Activated CD8-positive, alpha-beta memory T cell treated with anti-CD3 and anti-CD28 coated beads for 1 hour (primary cell): ENCODE results near the gene ZNF467.

Source experiments
- DNase-seq, 2 donors: peaks; one replicate each; pipeline ENCODE4 v3.0.0-alpha.2; 2020; ENCODE audit warnings: low read depth in 1 of 2; ENCODE audit errors: extremely low read depth in 1 of 2

Gene ZNF467

DNA sequence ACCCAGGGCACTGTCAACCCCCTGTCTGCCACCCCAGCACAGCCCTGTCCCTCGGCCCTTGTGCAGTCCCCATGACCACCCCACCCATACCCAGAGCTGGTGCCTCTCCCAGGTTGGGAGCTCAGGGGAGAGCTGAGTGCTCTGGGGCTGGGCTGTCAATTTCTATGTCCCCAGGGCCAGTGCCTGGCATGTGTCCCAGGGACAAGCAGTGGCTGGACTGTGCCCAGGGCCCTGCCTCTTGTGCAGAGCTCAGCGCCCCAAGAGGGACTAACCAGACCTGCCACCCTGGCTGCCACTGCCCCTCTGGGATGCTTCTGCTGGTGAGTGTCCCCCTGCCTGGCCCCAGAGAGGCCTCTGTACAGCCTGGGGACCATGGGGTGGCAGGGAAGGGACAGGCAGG is 35.8 kb upstream of the ZNF467 start:
- no peak for DNase-seq

DNA sequence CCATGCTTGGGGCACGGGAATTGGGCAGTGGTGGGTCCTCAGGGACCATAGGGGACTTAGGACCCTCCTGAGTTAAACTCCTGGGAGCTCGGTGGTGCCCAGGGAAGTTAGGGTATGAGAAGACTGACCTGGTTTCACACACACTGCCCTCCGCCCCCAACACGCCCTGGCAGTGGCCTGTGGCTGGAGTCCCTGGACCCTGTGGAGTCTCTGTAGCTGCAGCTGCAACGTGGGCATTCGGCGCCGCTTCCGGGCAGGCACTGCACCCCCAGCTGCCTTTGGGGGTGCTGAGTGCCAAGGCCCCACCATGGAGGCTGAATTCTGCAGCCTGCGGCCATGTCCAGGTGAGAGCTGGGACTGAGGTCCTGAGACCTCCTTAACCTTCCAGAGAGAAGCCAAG is 34.9 kb upstream of the ZNF467 start:
- no peak for DNase-seq

DNA sequence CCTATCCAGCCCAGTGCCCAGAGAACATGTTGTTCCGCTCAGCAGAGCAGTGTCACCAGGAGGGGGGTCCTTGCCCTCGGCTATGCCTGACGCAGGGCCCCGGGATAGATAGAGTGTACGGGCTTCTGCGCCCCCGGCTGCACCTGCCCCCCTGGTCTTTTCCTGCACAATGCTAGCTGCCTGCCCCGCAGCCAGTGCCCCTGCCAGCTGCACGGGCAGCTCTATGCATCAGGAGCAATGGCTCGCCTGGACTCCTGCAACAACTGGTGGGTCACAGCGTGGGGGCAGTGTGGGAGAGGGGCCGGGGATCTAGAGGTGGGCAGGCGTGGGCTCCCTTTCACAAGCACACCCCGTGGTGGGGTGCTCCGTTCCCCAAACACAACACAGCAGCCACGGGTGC is 33.3 kb upstream of the ZNF467 start:
- no peak for DNase-seq

DNA sequence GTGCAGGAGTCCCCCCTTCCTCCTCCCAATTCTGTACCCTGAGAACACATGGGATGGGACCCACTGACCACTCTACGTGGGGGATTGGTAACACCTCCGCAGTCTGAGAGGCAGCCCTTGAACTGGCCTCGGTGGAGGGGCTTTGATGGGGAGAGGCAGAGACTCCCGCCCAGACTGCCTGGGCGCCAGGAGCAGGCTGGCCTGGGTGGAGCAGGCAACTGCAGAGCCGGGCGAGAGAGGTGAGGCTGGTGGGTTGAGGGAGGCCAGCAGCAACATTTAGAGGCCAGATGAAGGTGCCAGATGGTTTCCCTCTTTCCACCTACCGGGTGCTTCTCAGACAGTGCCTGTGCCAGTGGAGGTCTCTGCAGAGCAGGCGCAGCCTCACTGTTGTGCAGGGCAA is 30.7 kb upstream of the ZNF467 start:
- DNase-seq, result no peak

DNA sequence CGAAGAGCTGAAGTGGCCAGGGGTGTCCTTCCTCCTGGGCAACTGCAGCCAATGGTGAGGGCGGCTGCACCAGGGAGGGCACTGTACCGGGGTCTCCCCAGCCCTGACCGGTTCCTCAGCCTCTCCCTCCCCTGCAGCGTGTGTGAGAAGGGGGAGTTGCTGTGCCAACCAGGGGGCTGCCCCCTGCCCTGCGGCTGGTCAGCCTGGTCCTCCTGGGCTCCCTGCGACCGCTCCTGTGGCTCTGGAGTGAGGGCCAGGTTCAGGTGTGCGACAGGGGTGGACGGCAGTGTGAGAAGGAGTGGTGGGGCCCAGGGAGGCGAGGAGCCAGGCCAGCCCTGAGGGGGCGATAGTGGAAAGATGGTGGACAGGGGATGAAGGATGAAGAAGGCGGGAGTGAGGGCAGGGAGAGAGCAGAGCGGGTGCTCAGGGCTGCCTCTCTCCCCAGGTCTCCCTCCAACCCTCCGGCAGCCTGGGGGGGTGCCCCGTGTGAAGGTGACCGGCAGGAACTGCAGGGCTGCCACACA is 30.2 kb upstream of the ZNF467 start:
- DNase-seq, result no peak

DNA sequence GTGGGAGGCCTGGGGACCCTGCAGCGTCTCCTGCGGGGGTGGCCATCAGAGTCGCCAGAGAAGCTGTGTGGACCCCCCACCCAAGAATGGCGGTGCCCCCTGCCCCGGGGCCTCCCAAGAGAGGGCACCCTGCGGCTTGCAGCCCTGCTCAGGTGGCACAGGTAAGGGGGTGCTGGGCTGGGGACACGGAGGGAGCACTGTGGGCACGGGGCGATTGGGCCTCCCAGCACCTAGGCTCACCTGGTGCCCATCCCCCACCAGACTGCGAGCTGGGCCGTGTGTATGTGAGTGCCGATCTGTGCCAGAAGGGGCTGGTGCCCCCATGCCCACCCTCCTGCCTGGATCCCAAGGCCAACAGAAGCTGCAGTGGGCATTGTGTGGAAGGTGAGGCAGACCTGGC is 29.6 kb upstream of the ZNF467 start:
- DNase-seq, result no peak

DNA sequence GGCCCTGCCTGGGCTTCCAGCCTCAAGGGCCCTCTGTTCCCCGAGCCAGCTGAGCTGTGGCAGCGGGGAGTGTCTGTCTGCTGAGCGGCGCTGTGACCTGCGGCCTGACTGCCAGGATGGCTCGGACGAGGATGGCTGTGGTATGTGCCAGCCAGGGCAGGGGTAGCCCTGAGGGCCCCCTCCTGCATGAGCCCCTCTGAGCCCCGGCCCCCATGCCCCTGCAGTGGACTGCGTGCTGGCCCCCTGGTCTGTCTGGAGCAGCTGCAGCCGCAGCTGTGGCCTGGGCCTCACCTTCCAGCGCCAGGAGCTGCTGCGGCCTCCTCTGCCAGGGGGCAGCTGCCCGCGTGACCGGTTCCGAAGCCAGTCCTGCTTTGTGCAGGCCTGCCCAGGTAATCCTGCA is 28.4 kb upstream of the ZNF467 start:
- DNase-seq, result no peak

DNA sequence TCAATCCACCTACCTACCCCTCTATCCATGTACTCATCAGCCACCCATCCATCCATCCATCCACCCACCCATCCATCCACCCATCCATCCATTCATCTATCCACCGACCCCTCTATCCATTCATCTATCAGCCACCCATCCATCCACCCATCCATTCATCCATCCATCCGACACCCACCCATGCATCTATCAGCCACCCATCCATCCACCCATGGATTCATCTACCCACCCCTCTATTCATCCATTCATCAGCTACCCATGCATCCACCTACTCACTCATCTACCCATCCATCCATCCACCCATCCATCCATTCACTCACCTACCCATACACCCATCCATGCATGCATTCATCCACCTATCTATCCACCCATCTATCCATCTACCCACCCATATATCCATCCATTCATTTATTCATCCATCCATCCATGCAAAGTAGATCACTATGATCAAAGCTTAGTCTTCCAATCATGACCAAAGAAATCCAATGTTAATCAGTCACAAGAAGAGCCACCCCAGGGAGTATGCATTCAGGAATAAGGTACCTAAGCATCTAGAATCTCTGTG is 27.7 kb upstream of the ZNF467 start:
- DNase-seq, result no peak

DNA sequence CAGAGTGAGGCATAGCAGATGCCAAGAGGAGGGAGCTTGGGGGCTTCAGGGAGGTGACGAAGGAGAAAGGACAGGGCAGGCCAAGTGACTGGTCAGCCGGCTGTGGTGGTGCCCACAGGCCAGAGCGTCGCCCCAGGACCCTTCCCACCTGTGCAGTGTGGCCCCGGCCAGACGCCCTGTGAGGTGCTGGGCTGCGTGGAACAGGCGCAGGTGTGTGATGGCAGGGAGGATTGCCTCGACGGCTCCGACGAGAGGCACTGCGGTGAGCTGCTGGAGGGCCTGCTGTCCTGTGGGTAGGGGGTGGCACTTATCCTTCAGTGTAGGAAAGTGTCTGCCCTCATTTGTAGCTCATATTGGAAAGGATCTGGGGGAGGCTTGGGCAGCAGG is 26.8 kb upstream of the ZNF467 start:
- no peak for DNase-seq

DNA sequence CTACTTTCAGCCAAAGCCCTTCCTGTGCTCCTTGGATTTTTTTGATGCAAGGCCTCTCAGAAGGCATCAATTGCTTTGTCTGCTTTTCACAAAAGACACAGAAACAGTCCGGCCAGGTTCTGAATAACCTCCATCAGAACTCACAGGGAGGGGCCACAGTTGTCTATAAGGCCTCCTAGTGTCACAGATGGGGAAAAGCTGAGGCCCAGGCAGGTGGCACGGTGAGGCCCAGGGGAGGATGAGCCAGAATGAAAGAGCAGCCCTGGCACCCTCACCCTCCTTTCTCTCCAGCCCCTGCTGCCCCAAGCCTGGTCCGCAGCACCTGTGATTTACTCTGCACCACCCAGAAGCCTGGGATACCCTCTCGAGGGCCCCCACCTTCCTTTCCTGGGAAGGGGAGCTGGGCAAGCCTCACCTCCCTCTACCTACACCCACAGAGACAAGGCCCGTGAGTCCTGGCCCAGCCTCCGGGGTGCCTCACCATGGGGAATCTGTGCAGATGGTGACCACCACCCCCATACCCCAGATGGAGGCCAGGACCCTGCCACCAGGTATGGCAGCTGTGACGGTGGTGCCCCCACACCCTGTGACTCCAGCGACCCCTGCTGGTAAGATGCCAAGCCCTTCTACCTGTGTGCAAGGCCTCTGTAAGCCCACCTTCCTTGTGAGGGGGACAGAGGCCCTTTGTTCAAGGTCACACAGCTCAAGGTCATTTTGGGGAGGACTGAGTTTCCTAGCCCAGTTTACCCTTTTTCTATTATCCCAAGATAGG is 26.2 kb upstream of the ZNF467 start:
- DNase-seq, result peak; percentile 21 to 49

DNA sequence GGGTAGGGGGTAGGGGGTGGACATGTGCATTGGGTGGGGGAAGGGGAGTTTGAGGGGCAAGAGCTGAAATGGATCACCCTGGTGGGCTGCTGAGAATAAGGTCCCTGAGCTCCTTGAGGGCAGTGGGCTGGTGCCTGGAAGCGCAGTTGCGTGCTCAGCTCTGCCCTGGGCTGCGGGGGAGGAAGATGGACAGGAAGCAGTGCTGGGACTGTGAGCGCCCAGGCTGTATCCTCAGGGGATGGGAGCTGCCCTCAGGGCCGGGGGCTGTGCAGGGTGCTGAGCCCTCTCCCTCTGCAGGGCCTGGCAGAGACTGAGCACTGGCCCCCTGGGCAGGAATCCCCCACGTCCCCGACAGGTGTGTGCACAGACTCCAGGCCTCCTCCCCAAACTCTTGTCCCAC is 24.4 kb upstream of the ZNF467 start:
- no peak for DNase-seq

DNA sequence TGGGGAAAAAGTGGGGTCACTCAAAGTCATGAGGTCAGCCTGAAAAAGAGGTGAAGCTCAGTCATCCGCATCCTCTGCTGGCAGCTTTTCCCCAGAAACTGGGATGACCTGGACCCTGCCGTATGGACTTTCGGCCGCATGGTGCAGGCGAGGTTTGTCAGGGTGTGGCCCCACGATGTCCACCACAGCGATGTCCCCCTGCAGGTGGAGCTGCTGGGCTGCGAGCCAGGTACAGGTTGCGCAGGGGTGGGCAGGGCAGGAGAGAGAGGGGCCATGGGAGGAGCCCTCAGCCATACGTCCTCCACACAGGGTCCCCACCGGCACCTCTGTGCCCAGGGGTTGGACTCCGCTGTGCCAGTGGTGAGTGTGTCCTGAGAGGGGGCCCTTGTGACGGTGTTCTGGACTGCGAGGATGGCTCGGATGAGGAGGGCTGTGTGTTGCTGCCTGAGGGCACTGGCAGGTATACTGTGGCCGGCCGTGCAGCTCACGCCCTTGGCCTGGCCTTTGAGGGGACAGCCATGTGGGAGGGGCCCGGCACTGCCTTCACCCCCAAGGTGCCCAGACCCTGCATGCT is 23.0 kb upstream of the ZNF467 start:
- no peak for DNase-seq

DNA sequence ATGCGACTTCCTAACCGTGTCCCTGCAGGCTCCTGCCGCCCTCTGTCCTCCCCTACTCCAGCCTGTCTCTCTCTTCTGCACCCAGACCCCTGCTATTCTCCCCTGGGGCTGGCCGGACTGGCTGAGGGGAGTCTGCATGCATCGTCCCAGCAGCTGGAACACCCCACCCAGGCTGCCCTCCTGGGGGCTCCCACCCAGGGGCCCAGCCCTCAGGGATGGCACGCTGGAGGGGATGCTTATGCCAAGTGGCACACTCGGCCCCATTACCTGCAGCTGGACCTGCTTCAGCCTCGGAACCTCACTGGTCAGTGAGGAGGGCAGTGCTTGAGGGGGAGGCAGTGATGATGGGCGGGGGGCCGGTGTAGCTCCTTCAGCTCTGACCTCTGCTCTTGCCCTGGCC is 21.7 kb upstream of the ZNF467 start:
- no peak for DNase-seq

DNA sequence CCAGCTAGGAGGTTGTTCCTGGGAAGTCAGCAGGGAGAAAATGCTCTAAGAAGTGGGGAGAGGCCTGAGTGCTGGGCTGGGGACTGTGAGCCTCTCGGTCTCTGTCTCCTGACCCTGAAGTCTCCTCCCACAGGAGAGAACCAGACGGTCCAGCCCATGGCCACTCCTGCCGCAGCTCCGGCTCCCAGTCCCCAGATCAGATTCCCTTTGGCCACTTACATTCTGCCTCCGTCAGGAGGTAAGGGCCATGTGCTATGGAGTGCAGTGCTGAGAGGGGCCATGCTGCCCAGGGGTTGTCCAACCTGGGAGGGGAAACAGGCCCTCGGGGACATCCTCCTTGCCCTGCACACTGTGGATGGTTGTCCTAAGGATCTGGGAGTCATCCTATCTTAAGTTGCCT is 21.3 kb upstream of the ZNF467 start:
- DNase-seq, result no peak

DNA sequence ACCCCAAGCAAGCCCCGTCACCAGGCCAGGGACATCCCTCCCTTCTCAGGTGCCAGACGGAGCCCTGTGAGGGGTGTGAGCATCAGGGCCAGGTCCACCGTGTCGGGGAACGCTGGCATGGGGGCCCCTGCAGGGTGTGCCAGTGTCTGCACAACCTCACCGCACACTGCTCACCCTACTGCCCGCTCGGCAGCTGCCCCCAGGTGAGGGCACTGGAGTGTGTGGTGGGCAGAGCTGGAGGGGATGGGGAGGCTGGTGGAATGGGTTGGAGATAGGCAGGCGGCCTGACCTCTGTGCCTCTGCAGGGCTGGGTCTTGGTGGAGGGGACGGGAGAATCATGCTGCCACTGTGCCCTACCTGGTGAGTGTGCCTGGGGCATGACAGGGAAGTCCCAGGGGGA is 19.9 kb upstream of the ZNF467 start:
- DNase-seq, result no peak

DNA sequence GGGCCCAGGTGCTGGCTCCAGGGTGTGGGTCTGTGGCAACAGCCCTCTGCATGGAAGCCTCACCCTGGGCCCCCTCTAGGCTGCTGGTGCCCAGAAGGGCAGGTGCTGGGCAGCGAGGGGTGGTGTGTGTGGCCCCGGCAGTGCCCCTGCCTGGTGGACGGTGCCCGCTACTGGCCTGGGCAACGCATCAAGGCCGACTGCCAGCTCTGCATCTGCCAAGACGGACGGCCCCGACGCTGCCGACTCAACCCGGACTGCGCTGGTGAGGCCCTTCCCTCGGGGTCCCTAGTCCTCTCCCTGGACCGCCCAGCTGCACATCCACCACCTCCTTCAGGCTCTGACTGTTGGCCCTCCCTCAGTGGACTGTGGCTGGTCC is 18.8 kb upstream of the ZNF467 start:
- no peak for DNase-seq

DNA sequence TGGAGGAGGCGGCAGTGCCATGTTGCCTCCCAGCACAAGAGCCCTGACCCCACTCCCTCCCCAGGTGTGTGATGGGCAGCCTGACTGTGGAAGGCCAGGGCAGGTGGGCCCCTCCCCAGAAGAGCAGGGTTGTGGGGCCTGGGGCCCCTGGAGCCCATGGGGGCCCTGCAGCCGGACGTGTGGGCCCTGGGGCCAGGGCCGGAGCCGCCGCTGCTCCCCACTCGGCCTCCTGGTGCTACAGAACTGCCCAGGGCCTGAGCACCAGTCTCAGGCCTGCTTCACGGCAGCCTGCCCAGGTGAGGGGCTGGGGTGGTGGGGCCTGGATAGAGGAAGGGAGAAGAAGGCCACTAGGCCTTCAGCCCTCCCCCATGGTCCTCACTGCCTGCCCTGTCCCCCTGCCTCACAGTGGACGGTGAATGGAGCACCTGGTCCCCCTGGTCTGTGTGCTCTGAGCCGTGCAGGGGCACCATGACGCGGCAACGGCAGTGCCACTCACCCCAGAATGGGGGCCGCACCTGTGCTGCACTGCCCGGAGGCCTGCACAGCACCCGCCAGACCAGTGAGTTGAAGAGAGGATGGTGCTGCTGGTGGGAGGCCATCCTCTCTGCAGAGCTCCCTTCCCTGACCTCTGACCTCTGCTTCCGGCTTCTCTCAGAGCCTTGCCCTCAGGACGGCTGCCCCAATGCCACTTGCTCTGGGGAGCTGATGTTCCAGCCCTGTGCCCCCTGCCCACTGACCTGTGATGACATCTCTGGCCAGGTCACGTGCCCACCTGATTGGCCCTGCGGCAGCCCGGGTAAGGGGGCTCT is 18.2 kb upstream of the ZNF467 start:
- DNase-seq, result no peak

DNA sequence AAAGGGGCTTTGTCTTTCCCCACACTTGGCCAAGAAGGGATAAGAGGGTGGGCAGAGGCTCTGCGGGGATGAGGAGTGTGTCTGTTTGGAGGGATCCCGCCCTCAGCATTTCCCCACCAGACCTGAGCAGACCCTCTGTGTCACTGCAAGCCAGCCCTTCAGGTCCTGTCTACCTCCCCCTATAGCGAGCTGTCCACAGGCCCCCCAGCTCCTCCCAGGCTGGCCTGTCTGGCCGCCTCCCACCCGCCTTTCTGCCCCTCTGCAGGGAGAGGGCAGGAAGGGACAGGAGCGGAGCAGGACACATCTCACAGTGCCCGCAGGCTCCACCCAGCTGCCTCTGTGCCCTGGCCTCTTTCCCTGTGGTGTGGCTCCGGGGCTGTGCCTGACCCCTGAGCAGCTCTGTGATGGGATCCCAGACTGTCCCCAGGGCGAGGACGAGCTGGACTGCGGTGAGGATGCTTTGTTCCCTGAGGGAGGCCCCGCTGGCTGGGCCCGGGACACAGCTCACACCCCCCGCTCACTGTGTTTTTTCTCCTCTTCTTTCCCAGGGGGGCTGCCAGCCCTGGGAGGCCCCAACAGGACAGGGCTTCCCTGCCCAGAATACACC is 17.5 kb upstream of the ZNF467 start:
- DNase-seq, result no peak

DNA sequence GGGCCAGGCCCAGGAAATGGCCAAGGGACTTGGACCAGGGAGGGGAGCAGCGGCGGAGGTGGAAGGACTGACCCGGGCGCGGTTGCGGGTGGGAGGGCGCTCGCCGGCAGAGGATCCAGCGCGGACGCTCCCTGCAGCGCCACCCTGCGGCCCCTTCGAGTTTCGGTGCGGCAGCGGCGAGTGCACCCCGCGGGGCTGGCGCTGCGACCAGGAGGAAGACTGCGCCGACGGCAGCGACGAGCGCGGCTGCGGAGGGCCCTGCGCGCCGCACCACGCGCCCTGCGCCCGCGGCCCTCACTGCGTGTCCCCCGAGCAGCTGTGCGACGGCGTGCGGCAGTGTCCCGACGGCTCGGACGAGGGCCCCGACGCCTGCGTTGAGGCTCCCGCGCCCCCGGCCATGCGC is 16.8 kb upstream of the ZNF467 start:
- peak in 1 of 2 donors; percentile 10 for DNase-seq

DNA sequence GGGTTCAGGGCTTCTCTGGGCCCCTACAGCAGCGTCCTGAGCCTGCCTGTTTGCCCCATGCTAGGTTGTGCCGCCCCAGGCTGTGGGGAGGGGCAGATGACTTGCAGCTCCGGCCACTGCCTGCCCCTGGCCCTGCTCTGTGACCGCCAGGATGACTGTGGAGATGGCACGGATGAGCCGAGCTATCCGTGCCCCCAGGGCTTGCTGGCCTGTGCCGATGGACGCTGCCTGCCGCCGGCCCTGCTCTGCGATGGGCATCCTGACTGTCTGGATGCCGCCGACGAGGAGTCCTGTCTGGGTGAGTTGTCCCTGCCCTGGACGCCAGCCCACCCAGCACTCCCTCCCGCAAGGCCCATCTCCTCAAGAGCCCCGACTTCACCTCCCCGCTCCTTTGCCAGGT is 15.7 kb upstream of the ZNF467 start:
- DNase-seq, result no peak

DNA sequence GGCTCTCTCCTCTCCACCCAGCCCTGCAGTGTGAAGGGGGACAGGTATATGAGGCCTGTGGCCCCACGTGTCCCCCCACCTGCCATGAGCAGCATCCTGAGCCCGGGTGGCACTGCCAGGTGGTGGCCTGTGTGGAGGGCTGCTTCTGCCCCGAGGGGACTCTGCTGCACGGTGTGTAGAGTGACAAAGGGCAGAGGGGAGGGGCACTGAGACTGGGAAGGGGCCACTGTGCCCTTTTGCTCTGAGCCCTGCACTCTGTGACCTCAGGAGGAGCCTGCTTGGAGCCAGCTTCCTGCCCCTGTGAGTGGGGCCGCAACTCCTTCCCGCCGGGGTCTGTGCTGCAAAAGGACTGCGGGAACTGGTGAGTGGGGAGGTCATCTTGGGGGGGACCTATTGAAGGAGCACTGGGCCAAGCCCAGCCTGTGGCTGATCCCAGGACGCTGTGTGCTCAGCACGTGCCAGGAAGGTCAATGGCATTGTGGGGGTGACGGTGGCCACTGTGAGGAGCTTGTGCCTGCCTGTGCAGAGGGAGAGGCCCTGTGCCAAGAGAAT is 15.0 kb upstream of the ZNF467 start:
- DNase-seq, result no peak
